H9 (cell line): Measurements from ENCODE around the gene PDZD2. TPM values are rescaled to one million over a fixed set of nuclear protein-coding genes. Genes with fewer than 3 reads are reported as not detected.

ENCODE experiments used
- DNase-seq: peaks from one replicate; pipeline ENCODE4 v3.0.0-alpha.2; 2017
- H2AFZ ChIP-seq: one replicate; pipeline ENCODE4 v1.6.1; 2013; ENCODE audit warnings: mild to moderate bottlenecking, low read length, control low read depth, moderate library complexity
- H2AK5ac ChIP-seq: 2 replicates; pipeline ENCODE4 v1.6.1; 2013; ENCODE audit warnings: low read length, control low read depth, mixed read lengths; ENCODE audit not compliant: insufficient read length
- H2BK120ac ChIP-seq: one replicate; pipeline ENCODE4 v1.6.1; 2013; ENCODE audit warnings: low read depth, mild to moderate bottlenecking, low read length, control low read depth, inconsistent platforms; ENCODE audit not compliant: poor library complexity, severe bottlenecking
- H2BK12ac ChIP-seq: 2 replicates; pipeline ENCODE4 v1.6.1; 2013; ENCODE audit warnings: low read length, control low read depth, mixed read lengths, low read depth; ENCODE audit not compliant: insufficient read length
- H2BK15ac ChIP-seq: 2 replicates; pipeline ENCODE4 v1.6.1; 2013; ENCODE audit warnings: low read depth, low read length, control low read depth
- H2BK20ac ChIP-seq: one replicate; pipeline ENCODE4 v1.6.1; 2013; ENCODE audit warnings: low read depth, mild to moderate bottlenecking, low read length, control low read depth, inconsistent platforms; ENCODE audit not compliant: poor library complexity, severe bottlenecking
- H2BK5ac ChIP-seq: 2 replicates; pipeline ENCODE4 v1.6.1; 2013; ENCODE audit warnings: low read length, control low read depth, mixed read lengths; ENCODE audit not compliant: insufficient read length
- H3K14ac ChIP-seq: 2 replicates; pipeline ENCODE4 v1.6.1; 2013; ENCODE audit warnings: low read length, control low read depth; ENCODE audit not compliant: insufficient read depth
- H3K18ac ChIP-seq: 2 replicates; pipeline ENCODE4 v1.6.1; 2013; ENCODE audit warnings: low read depth, mild to moderate bottlenecking, mixed read lengths, low read length, control low read depth; ENCODE audit not compliant: insufficient read length
- H3K23ac ChIP-seq: 2 replicates; pipeline ENCODE4 v1.6.1; 2013; ENCODE audit warnings: low read length, control low read depth, mixed read lengths, low read depth; ENCODE audit not compliant: insufficient read length
- H3K23me2 ChIP-seq: 2 replicates; pipeline ENCODE4 v1.6.1; 2013; ENCODE audit warnings: low read depth, mild to moderate bottlenecking, mixed read lengths, low read length, control low read depth; ENCODE audit not compliant: insufficient read length, poor library complexity, severe bottlenecking
- H3K27ac ChIP-seq: 2 replicates; pipeline ENCODE4 v1.5.1; 2013; ENCODE audit warnings: low read length, control low read depth, mixed read lengths, low read depth; ENCODE audit not compliant: insufficient read length
- H3K27me3 ChIP-seq: 2 replicates; pipeline ENCODE4 v1.6.1; 2013; ENCODE audit warnings: low read length, control low read depth, inconsistent platforms; ENCODE audit not compliant: insufficient read depth
- H3K4ac ChIP-seq: 2 replicates; pipeline ENCODE4 v1.6.1; 2013; ENCODE audit warnings: low read depth, mild to moderate bottlenecking, control low read depth, inconsistent platforms, low read length, moderate library complexity
- H3K4me1 ChIP-seq: 2 replicates; pipeline ENCODE4 v1.6.1; 2013; ENCODE audit warnings: low read length, control low read depth, inconsistent platforms; ENCODE audit not compliant: insufficient read depth
- H3K4me2 ChIP-seq: 2 replicates; pipeline ENCODE4 v1.6.1; 2013; ENCODE audit warnings: low read length, control low read depth, mixed read lengths; ENCODE audit not compliant: insufficient read length, insufficient read depth
- H3K56ac ChIP-seq: 2 replicates; pipeline ENCODE4 v1.6.1; 2013; ENCODE audit warnings: low read depth, mild to moderate bottlenecking, mixed read lengths, low read length, control low read depth; ENCODE audit not compliant: insufficient read length
- H3K79me1 ChIP-seq: 2 replicates; pipeline ENCODE4 v1.6.1; 2013; ENCODE audit warnings: low read depth, mild to moderate bottlenecking, moderate library complexity, low read length, control low read depth, inconsistent platforms; ENCODE audit not compliant: insufficient read depth, poor library complexity, severe bottlenecking
- H3K79me2 ChIP-seq: 2 replicates; pipeline ENCODE4 v1.6.1; 2013; ENCODE audit warnings: low read length, control low read depth, inconsistent platforms; ENCODE audit not compliant: insufficient read depth
- H3K9ac ChIP-seq: 2 replicates; pipeline ENCODE4 v1.6.1; 2013; ENCODE audit warnings: low read length, control low read depth, mixed read lengths; ENCODE audit not compliant: insufficient read length; ENCODE audit errors: extremely low read depth
- H3K9me3 ChIP-seq: one replicate; pipeline ENCODE4 v1.6.1; 2013; ENCODE audit warnings: low read depth, low read length, inconsistent platforms; ENCODE audit not compliant: control insufficient read depth
- H3T11ph ChIP-seq: one replicate; pipeline ENCODE4 v1.6.1; 2013; ENCODE audit warnings: mild to moderate bottlenecking, low read length, control low read depth, inconsistent platforms
- H4K20me1 ChIP-seq: one replicate; pipeline ENCODE4 v1.6.1; 2013; ENCODE audit not compliant: control insufficient read depth, insufficient read length, insufficient read depth
- H4K5ac ChIP-seq: 2 replicates; pipeline ENCODE4 v1.6.1; 2013; ENCODE audit warnings: low read depth, mild to moderate bottlenecking, mixed read lengths, low read length, control low read depth; ENCODE audit not compliant: insufficient read length
- H4K8ac ChIP-seq: replicated peaks from 2 replicates; pipeline ENCODE4 v1.6.1; 2013; ENCODE audit warnings: low read length, control low read depth, mixed read lengths, low read depth; ENCODE audit not compliant: insufficient read length
- H4K91ac ChIP-seq: 2 replicates; pipeline ENCODE4 v1.6.1; 2013; ENCODE audit warnings: low read depth, mild to moderate bottlenecking, moderate library complexity, mixed read lengths, low read length, control low read depth; ENCODE audit not compliant: insufficient read length
- H3K27ac Mint-ChIP-seq, 3 experiments: 2 replicates in 2 of 3; 3 replicates in 1 of 3; pipeline ENCODE4 v1.8.0; 2020 to 2021; ENCODE audit warnings: mixed read lengths in 3 of 3, mild to moderate bottlenecking in 1 of 3, moderate library complexity in 1 of 3
- H3K27me3 Mint-ChIP-seq: 2 replicates; pipeline ENCODE4 v1.8.0; 2021; ENCODE audit warnings: low read depth, mild to moderate bottlenecking, moderate library complexity, mixed read lengths
- H3K36me3 Mint-ChIP-seq, 3 experiments: 2 replicates in 2 of 3; 3 replicates in 1 of 3; pipeline ENCODE4 v1.8.0; 2020 to 2021; ENCODE audit warnings: low read depth in 3 of 3, mixed read lengths in 3 of 3; ENCODE audit not compliant: insufficient read depth in 1 of 3
- H3K4me1 Mint-ChIP-seq, 2 experiments: 2 replicates each; pipeline ENCODE4 v1.8.0; 2020; ENCODE audit warnings: mixed read lengths in 2 of 2
- H3K4me3 Mint-ChIP-seq, 2 experiments: 2 replicates in 1 of 2; 3 replicates in 1 of 2; pipeline ENCODE4 v1.8.0; 2020 to 2021; ENCODE audit warnings: mild to moderate bottlenecking in 2 of 2, mixed read lengths in 2 of 2, moderate library complexity in 1 of 2
- H3K9me3 Mint-ChIP-seq, 2 experiments: 2 replicates in 1 of 2; 3 replicates in 1 of 2; pipeline ENCODE4 v1.8.0; 2020; ENCODE audit warnings: mild to moderate bottlenecking in 2 of 2, mixed read lengths in 2 of 2, moderate library complexity in 1 of 2
- CTCF ChIP-seq: fragments of 200-600 bp; sonication (generic); conservative IDR thresholded peaks from 3 replicates; pipeline ENCODE4 v1.8.0; 2021; ENCODE audit warnings: antibody characterized with exemption, mild to moderate bottlenecking
- WGBS: extraction: QIAGEN DNeasy Blood & Tissue Kit; methylation state at CpG from one replicate; pipeline ENCODE4 v1.1.7; 2013; ENCODE audit warnings: missing lambda C conversion rate, low lambda C conversion rate, mixed read lengths; ENCODE audit not compliant: insufficient read length; ENCODE audit errors: extremely low coverage; 5-methylcytosine and 5-hydroxymethylcytosine counted together
- total RNA-seq: library from RNA; stranded (reverse); gene quantifications from 2 replicates; pipeline ENCODE4 v1.2.1, GENCODE V29; 2021

PDZD2 gene
- total RNA-seq, 1 experiment from 2014 or later = 9.9 TPM

GRCh38 chr5:31638345-31638744 lies 586 bp upstream of the PDZD2 start:
- H3T11ph ChIP-seq = no peak overlapping the region
- no peak overlapping the region for H3K18ac ChIP-seq
- H2BK20ac ChIP-seq = no peak overlapping the region
- H2BK12ac ChIP-seq = no peak overlapping the region
- Mint-ChIP-seq H3K9me3 (no peaks in the 10 kb centered on the region), H3K27ac (no peak overlapping the region), H3K27me3 (peaks cover 10% of the 10 kb centered on the region), H3K36me3 (no peaks in the 10 kb centered on the region), H3K4me1 (peaks cover 18 to 31% of the 10 kb centered on the region in 2 experiments), H3K4me3 (peak overlapping the region; percentile 74 to 90)
- H3K79me1 ChIP-seq = no peaks in the 10 kb centered on the region
- no peak overlapping the region for H3K14ac ChIP-seq
- no peak overlapping the region for H4K8ac ChIP-seq
- DNase-seq = no peak
- no peaks in the 10 kb centered on the region for H3K9me3 ChIP-seq
- no CpG with 5 or more reads among the region's 9 CpGs for WGBS
- H4K20me1 ChIP-seq = no peaks in the 10 kb centered on the region
- peaks cover 9% of the 10 kb centered on the region for H3K23me2 ChIP-seq
- no peak overlapping the region for H4K5ac ChIP-seq
- H3K56ac ChIP-seq = no peak overlapping the region
- no peak overlapping the region for H4K91ac ChIP-seq
- no peak overlapping the region for H2BK5ac ChIP-seq
- H3K27ac ChIP-seq = no peak overlapping the region
- H3K4ac ChIP-seq = no peak overlapping the region
- H3K79me2 ChIP-seq = no peaks in the 10 kb centered on the region
- no peak for TF ChIP-seq CTCF
- peaks cover 5% of the 10 kb centered on the region; the same call in 1 of the 2 replicates for H3K27me3 ChIP-seq
- H3K23ac ChIP-seq = no peak overlapping the region
- H3K4me1 ChIP-seq = no peaks in the 10 kb centered on the region
- no peak overlapping the region for H2BK120ac ChIP-seq
- no peak overlapping the region for H2AK5ac ChIP-seq
- H3K4me2 ChIP-seq = peak overlapping the region; percentile 68
- peak overlapping the region; percentile 53 for H3K9ac ChIP-seq
- no peak overlapping the region for H2BK15ac ChIP-seq
- H2AFZ ChIP-seq = no peak overlapping the region
